ENCODE results near the gene CTCF.

DNA sequence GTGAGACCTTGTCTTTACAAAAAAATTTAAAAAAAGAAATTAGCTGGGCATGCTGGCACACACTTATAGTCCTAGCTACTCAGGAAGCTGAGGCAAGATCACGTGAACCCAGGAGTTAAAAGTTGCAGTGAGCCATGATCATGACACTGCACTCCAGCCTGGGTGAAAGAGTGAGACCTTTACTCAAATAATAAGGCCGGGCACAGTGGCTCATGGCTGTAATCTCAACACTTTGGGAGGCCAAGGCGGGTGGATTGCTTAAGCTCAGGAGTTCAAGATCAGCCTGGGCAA is 45.2 kb upstream of the CTCF start:
- TF ChIP-seq, protein P1, sequence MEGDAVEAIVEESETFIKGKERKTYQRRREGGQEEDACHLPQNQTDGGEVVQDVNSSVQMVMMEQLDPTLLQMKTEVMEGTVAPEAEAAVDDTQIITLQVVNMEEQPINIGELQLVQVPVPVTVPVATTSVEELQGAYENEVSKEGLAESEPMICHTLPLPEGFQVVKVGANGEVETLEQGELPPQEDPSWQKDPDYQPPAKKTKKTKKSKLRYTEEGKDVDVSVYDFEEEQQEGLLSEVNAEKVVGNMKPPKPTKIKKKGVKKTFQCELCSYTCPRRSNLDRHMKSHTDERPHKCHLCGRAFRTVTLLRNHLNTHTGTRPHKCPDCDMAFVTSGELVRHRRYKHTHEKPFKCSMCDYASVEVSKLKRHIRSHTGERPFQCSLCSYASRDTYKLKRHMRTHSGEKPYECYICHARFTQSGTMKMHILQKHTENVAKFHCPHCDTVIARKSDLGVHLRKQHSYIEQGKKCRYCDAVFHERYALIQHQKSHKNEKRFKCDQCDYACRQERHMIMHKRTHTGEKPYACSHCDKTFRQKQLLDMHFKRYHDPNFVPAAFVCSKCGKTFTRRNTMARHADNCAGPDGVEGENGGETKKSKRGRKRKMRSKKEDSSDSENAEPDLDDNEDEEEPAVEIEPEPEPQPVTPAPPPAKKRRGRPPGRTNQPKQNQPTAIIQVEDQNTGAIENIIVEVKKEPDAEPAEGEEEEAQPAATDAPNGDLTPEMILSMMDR (IDR thresholded peaks at IDR 0.05), result no peak
- no peak for TF ChIP-seq POLR2AphosphoS5 (IDR thresholded peaks at IDR 0.05)

Measured in suprapubic skin (tissue), 3 donors.